Effector memory CD4-positive, alpha-beta T cell (primary cell): ENCODE data around the gene STAG1.

Source experiments
- DNase-seq, 3 donors: peaks; one replicate each; pipeline ENCODE4 v3.0.0-alpha.2; 2020
- H3K27ac ChIP-seq: 2 replicates; pipeline ENCODE4 v1.7.0; 2013; ENCODE audit warnings: mild to moderate bottlenecking, low read length, moderate library complexity; ENCODE audit not compliant: insufficient read depth, poor library complexity, severe bottlenecking
- H3K27me3 ChIP-seq: replicated peaks from 2 replicates; pipeline ENCODE4 v1.7.0; 2013; ENCODE audit warnings: mild to moderate bottlenecking, low read length; ENCODE audit not compliant: insufficient read depth, control insufficient read depth, poor library complexity, severe bottlenecking
- H3K36me3 ChIP-seq: 2 replicates; pipeline ENCODE4 v1.7.0; 2013; ENCODE audit warnings: mild to moderate bottlenecking, low read length, moderate library complexity; ENCODE audit not compliant: control insufficient read depth, insufficient read depth
- H3K4me1 ChIP-seq: 2 replicates; pipeline ENCODE4 v1.7.0; 2013; ENCODE audit warnings: low read length, mild to moderate bottlenecking; ENCODE audit not compliant: control insufficient read depth, insufficient read depth, poor library complexity, severe bottlenecking
- H3K4me3 ChIP-seq: 2 replicates; pipeline ENCODE4 v1.7.0; 2013; ENCODE audit warnings: low read length, low read depth, mild to moderate bottlenecking; ENCODE audit not compliant: insufficient read depth, poor library complexity, severe bottlenecking
- H3K9me3 ChIP-seq: 2 replicates; pipeline ENCODE4 v1.7.0; 2013; ENCODE audit warnings: mild to moderate bottlenecking, low read length, moderate library complexity; ENCODE audit not compliant: control insufficient read depth

STAG1 gene

DNA sequence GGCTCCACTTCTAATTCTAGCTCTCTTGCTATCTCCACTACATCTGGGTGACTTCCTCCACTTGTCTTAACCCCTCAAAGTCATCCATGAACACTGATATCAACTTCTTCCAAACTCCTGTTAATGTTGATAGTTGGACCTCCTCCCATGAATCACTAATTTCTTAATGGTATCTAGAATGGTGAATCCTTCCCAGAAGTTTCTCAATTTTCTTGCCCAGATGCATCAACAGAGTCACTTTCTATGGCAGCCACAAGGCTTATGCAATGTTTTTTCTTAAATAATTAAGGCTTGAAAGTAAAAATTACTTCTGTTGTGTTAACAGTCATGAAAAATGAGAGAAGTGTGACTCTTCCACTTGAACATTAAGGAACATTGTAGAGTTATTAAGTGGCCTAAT is 337.7 kb downstream of the STAG1 start:
- H3K36me3 ChIP-seq: peaks cover 3% of the 10 kb centered on the region
- no peaks in the 10 kb centered on the region for H3K4me1 ChIP-seq
- no peaks in the 10 kb centered on the region for H3K9me3 ChIP-seq
- no peak overlapping the region for H3K27ac ChIP-seq
- H3K27me3 ChIP-seq: no peaks in the 10 kb centered on the region
- no peak for DNase-seq
- H3K4me3 ChIP-seq: no peak overlapping the region

GRCh38 chr3:136412307-136412706 is 339.9 kb downstream of the STAG1 start:
- H3K9me3 ChIP-seq: no peaks in the 10 kb centered on the region
- no peaks in the 10 kb centered on the region for H3K27me3 ChIP-seq
- H3K4me3 ChIP-seq: no peak overlapping the region

GRCh38 chr3:136409549-136409948 is 342.6 kb downstream of the STAG1 start:
- no peak for DNase-seq
- Histone ChIP-seq H3K9me3 (no peaks in the 10 kb centered on the region), H3K36me3 (no peaks in the 10 kb centered on the region), H3K27me3 (no peaks in the 10 kb centered on the region), H3K4me3 (no peak overlapping the region), H3K4me1 (no peaks in the 10 kb centered on the region), H3K27ac (no peak overlapping the region)

More at GRCh38 chr3:136412307-136412706, 339.9 kb downstream of the STAG1 start:
- Histone ChIP-seq H3K36me3 (no peaks in the 10 kb centered on the region), H3K27ac (no peak overlapping the region), H3K4me1 (no peaks in the 10 kb centered on the region)
- no peak for DNase-seq

- Histone ChIP-seq H3K4me1 (no peaks in the 10 kb centered on the region), H3K27me3 (no peaks in the 10 kb centered on the region), H3K9me3 (no peaks in the 10 kb centered on the region), H3K36me3 (no peaks in the 10 kb centered on the region), H3K27ac (no peak overlapping the region), H3K4me3 (no peak overlapping the region)
- no peak for DNase-seq
Observed at GRCh38 chr3:136404056-136404455, 348.1 kb downstream of the STAG1 start.

DNA sequence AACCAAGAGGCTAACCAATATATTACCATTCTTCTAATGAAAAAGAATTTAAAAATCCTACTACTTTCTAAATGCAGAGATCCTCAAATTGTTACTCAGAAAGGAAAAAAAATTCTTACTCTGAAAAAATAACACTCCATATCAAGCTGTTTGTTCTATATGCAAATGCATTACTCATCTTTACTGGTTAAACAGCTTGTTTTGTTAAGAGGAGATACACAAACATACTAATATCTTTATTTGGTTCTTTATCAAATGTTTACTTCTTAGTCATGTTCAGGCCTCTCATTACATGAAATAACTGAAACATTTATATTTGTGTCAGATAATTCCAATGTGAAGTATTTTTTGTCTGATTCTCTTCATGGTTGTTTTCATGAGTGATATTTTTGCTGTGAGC is 355.3 kb downstream of the STAG1 start:
- Histone ChIP-seq H3K4me3 (no peak overlapping the region), H3K4me1 (no peaks in the 10 kb centered on the region), H3K9me3 (no peaks in the 10 kb centered on the region), H3K27me3 (no peaks in the 10 kb centered on the region), H3K36me3 (no peaks in the 10 kb centered on the region), H3K27ac (no peak overlapping the region)
- no peak for DNase-seq

GRCh38 chr3:136390574-136390973 is 361.6 kb downstream of the STAG1 start:
- no peak for DNase-seq
- Histone ChIP-seq H3K27me3 (no peaks in the 10 kb centered on the region), H3K27ac (no peak overlapping the region), H3K4me3 (no peak overlapping the region), H3K9me3 (no peaks in the 10 kb centered on the region), H3K36me3 (no peaks in the 10 kb centered on the region), H3K4me1 (no peaks in the 10 kb centered on the region)

GRCh38 chr3:136387031-136387430 is 365.1 kb downstream of the STAG1 start:
- no peak for DNase-seq
- Histone ChIP-seq H3K27me3 (no peaks in the 10 kb centered on the region), H3K36me3 (no peaks in the 10 kb centered on the region), H3K27ac (no peak overlapping the region), H3K4me1 (no peaks in the 10 kb centered on the region), H3K4me3 (no peak overlapping the region), H3K9me3 (no peaks in the 10 kb centered on the region)

DNA sequence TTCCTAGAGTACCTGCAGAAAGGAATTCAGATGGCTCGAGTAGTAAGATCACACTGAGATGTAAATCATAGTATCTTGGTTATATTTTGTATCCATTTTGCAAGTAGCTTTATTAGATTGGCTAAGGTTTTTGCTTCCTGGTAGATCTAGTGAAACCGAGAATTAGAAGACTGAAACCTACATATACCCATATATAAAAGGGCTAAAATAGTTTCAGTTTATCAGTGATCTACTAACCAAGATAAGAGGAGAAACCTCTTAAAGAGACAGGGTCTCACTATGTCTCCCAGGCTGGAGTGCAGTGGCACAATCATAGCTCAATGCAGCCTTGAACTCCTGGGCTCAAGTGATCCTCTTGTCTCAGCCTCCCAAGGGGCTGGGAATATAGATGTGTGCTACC is 366.7 kb downstream of the STAG1 start:
- Histone ChIP-seq H3K36me3 (no peaks in the 10 kb centered on the region), H3K27ac (no peak overlapping the region)
- DNase-seq: no peak

DNA sequence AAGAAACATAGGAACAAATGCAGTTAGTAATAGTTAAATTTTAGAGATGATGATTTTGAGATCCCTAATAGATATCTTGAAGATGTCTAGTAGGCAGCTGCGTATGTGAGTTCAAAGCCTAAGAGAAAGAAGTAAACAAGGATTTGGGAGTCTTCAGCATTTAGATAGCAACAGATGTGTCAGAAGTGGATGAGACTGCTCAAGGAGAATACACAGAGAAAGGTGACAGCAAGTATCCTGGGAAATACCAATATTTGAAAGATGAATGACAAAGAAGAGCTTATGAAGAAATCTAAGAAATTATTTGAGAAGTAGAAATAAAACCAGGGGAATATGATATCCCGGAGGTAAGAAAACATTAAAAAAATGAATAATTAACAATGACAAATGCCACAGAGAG is 371.1 kb downstream of the STAG1 start:
- Histone ChIP-seq H3K27me3 (no peaks in the 10 kb centered on the region), H3K4me1 (no peaks in the 10 kb centered on the region), H3K9me3 (no peaks in the 10 kb centered on the region), H3K4me3 (no peak overlapping the region), H3K36me3 (peaks cover 4% of the 10 kb centered on the region), H3K27ac (no peak overlapping the region)
- no peak for DNase-seq

More for the DNA sequence above, 366.7 kb downstream of the STAG1 start:
- Histone ChIP-seq H3K4me3 (no peak overlapping the region), H3K9me3 (no peaks in the 10 kb centered on the region), H3K27me3 (no peaks in the 10 kb centered on the region), H3K4me1 (no peaks in the 10 kb centered on the region)

DNA sequence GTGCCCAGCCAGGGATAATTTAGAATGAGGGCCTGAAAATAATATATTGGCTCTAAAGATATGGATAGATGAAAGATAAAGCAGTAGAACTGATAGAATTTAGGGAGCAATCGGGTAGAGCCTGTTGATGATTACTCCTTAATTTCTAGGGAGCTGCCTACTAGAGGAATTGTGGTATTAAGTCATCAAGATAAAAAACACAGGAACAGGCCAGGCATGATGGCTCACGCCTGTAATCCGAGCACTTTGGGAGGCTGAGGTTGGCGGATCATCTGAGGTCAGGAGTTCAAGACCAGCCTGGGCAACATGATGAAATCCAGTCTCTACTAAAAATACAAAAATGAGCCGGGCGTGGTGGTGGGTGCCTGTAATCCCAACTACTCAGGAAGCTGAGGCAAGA is 371.6 kb downstream of the STAG1 start:
- H3K4me3 ChIP-seq: no peak overlapping the region
- no peak for DNase-seq
- H3K9me3 ChIP-seq: no peaks in the 10 kb centered on the region
- peaks cover 4% of the 10 kb centered on the region for H3K36me3 ChIP-seq
- H3K4me1 ChIP-seq: no peaks in the 10 kb centered on the region
- no peaks in the 10 kb centered on the region for H3K27me3 ChIP-seq
- H3K27ac ChIP-seq: no peak overlapping the region

DNA sequence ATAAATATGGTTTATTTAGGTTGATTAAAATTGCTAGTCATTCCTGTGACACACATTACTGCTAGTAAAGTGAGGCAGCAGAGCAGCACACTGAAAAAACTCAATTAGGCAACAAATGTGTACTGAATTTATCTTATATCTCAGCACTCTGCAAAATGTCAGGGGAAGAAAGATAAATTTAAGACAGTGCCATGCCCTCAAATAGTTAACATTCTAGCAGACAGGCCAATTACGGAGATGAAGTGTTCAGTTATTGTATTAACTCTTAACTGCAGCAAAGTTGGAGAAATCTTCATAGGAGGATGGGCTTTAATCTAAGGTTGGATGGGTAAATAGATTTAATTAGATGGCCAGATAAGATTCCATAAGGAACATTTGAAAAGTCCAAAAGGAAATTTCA is 374.2 kb downstream of the STAG1 start:
- no peak for DNase-seq
- no peak overlapping the region for H3K27ac ChIP-seq
- no peaks in the 10 kb centered on the region for H3K4me1 ChIP-seq
- peaks cover 4% of the 10 kb centered on the region for H3K36me3 ChIP-seq
- H3K4me3 ChIP-seq: no peak overlapping the region
- no peaks in the 10 kb centered on the region for H3K27me3 ChIP-seq
- H3K9me3 ChIP-seq: no peaks in the 10 kb centered on the region
